Esophagus muscularis mucosa (tissue), 4 donors: ENCODE measurements around the gene CDC42BPA. TPM values are rescaled to one million over a fixed set of nuclear protein-coding genes. Genes with fewer than 3 reads are reported as not detected.

ENCODE experiments used
- DNase-seq: peaks from one replicate; pipeline ENCODE4 v3.0.0-alpha.2; 2017; ENCODE audit errors: extremely low spot score
- H3K27ac ChIP-seq, 4 donors: fragments of 200-600 bp; sonication (generic); replicated peaks in 1 of 4; 1 replicate in 3 of 4; 2 replicates in 1 of 4; pipeline ENCODE4 v1.5.1; 2016 to 2019; ENCODE audit warnings: mild to moderate bottlenecking in 1 of 4
- H3K27me3 ChIP-seq, 4 donors: fragments of 200-600 bp; sonication (generic); one replicate each; pipeline versions ENCODE4 v1.5.1 to v1.6.0; 2016 to 2019
- H3K36me3 ChIP-seq, 4 donors: fragments of 200-600 bp; sonication (generic); one replicate each; pipeline ENCODE4 v1.5.1; 2016 to 2019
- H3K4me1 ChIP-seq, 4 donors: fragments of 200-600 bp; sonication (generic); one replicate each; pipeline ENCODE4 v1.5.1; 2016 to 2019
- H3K4me3 ChIP-seq, 4 donors: fragments of 200-600 bp; sonication (generic); 1 replicate in 2 of 4; 2 replicates in 2 of 4; pipeline ENCODE4 v1.5.1; 2016 to 2019; ENCODE audit warnings: mild to moderate bottlenecking in 4 of 4, moderate library complexity in 1 of 4
- H3K9me3 ChIP-seq, 4 donors: fragments of 200-600 bp; sonication (generic); 1 replicate in 3 of 4; 2 replicates in 1 of 4; pipeline ENCODE4 v1.5.1; 2016 to 2019
- EP300 ChIP-seq: sonication (generic); formaldehyde crosslinking; IDR thresholded peaks from one replicate; pipeline ENCODE4 v1.6.1; 2017; ENCODE audit warnings: antibody characterized with exemption
- POLR2A ChIP-seq: fragments of 450-650 bp; IDR thresholded peaks from one replicate; pipeline ENCODE4 v1.6.1; 2017; ENCODE audit warnings: antibody characterized with exemption, moderate library complexity, mild to moderate bottlenecking, low read depth
- POLR2AphosphoS5 ChIP-seq, 2 donors: sonication (generic); formaldehyde crosslinking; IDR thresholded peaks; one replicate each; pipeline ENCODE4 v1.6.1; 2017; ENCODE audit warnings: antibody characterized with exemption in 2 of 2
- WGBS: methylation state at CpG from one replicate; pipeline ENCODE4 v1.1.5; 2018; 5-methylcytosine and 5-hydroxymethylcytosine counted together
- intact Hi-C: fragments of 100-400 bp; cut with DNase I; formaldehyde crosslinking; loops from one replicate; pipeline ENCODE4 v1.15.1; 2023
- total RNA-seq, 4 donors: library from RNA; depleted of rRNA; stranded (reverse); fragments of >200 nt; gene quantifications; one replicate each; pipeline versions ENCODE4 v1.1.0 to v1.2.1, GENCODE V29; 2016
- TF ChIP-seq, protein P1 (sequence below), 3 experiments: fragments of 200-600 bp in 2 of 3; fragments of 450-650 bp in 1 of 3; sonication (generic) in 2 of 3; IDR thresholded peaks; one replicate each; pipeline ENCODE4 v1.5.1; 2017 to 2019; ENCODE audit warnings: antibody characterized with exemption in 3 of 3, mild to moderate bottlenecking in 2 of 3, moderate library complexity in 1 of 3

CDC42BPA gene
- total RNA-seq, 4 donors from 2014 or later = 59.5 to 72.2 (median 69.7) TPM

DNA sequence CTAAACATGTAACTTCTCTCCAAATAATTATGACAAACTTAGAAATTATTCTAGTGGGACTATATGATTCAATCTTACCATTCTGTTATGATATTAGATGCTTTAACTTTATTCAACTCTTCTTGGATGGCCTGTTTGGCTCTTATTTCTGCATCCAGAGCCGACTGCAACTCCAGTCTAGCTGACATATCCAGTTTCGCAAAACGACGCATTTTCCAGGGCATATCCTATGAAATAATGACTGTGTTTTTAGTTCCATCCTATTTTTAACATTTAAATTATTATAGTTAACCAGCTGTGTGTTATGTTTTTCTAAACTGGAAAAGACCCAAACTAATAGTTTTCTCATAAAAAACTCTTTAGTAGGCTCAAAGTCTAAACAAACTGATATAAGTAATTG is 244.5 kb downstream of the CDC42BPA start:
- H3K4me1 ChIP-seq = no peaks in the 10 kb centered on the region
- TF ChIP-seq POLR2AphosphoS5 (IDR thresholded peaks at IDR 0.05) = no peak
- TF ChIP-seq EP300 = no peak
- TF ChIP-seq POLR2A = no peak
- TF ChIP-seq, protein P1, sequence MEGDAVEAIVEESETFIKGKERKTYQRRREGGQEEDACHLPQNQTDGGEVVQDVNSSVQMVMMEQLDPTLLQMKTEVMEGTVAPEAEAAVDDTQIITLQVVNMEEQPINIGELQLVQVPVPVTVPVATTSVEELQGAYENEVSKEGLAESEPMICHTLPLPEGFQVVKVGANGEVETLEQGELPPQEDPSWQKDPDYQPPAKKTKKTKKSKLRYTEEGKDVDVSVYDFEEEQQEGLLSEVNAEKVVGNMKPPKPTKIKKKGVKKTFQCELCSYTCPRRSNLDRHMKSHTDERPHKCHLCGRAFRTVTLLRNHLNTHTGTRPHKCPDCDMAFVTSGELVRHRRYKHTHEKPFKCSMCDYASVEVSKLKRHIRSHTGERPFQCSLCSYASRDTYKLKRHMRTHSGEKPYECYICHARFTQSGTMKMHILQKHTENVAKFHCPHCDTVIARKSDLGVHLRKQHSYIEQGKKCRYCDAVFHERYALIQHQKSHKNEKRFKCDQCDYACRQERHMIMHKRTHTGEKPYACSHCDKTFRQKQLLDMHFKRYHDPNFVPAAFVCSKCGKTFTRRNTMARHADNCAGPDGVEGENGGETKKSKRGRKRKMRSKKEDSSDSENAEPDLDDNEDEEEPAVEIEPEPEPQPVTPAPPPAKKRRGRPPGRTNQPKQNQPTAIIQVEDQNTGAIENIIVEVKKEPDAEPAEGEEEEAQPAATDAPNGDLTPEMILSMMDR (IDR thresholded peaks at IDR 0.05) = no peak
- peaks cover 0 to 47% (median 7%) of the 10 kb centered on the region in 4 donors for H3K36me3 ChIP-seq
- 55% methylated on average over 4 of the region's 4 CpGs for WGBS
- intact Hi-C loops = no loop called here
- no peak overlapping the region for H3K27ac ChIP-seq
- no peaks in the 10 kb centered on the region for H3K27me3 ChIP-seq
- no peak for DNase-seq
- no peaks in the 10 kb centered on the region for H3K9me3 ChIP-seq
- no peak overlapping the region for H3K4me3 ChIP-seq

DNA sequence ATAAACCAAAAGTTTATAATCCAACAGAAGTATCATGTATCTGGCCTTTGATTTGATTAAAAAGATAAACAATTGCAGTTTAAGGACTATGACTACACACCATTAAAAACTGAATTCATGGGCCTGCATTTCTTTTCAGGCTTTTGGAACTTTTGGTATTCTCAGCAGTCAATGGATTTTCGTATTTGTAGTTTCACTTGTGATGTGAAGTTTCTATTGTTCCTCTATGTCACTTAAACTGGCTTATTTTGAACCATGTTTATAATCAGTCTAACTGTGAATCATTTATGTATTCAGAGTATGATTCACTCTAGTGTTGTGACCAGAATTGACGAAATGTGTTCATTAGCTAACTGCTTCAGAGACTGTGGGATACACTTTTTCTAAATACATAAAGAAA is 245.3 kb downstream of the CDC42BPA start:
- TF ChIP-seq, protein P1 (IDR thresholded peaks at IDR 0.05) = no peak
- no peak for TF ChIP-seq POLR2AphosphoS5 (IDR thresholded peaks at IDR 0.05)
- no peak for TF ChIP-seq POLR2A
- TF ChIP-seq EP300 = no peak
- intact Hi-C loops = no loop called here

DNA sequence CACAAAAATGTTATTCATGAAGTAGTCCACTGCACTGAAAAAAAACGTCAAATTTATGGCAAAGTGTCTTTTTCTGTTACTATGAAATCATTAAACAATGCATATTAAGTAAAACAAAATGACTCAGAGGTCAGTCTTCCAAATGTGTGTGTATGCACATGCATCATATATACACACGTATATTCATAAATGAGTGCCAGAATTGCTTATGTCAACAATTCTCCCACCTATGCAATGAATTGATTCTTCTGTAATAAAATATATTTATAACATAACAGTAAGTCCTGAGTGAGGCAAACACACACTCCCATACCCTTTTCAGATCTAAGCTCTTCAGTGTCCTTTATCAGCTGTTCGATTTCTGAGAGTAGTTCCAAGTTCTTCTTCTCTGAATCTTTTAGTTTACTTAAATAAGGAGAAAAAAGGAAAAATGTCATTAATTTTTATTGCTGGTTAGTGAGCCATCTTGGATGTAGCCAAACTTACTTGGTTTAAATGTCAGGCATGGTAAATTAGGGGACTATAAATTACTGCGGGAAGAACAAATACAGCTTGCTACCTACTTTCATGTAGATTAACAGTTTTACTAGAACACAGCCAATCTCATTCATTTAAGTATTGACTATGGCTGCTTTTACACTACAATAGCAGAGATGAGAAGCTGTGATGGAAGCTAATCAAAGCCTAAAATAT is 246.3 kb downstream of the CDC42BPA start:
- TF ChIP-seq, protein P1 (IDR thresholded peaks at IDR 0.05) = no peak
- TF ChIP-seq POLR2AphosphoS5 (IDR thresholded peaks at IDR 0.05) (no peak), EP300 (no peak), POLR2A (no peak)
- 92% methylated on average over 4 of the region's 4 CpGs for WGBS
- Histone ChIP-seq H3K4me3 (no peak overlapping the region), H3K27me3 (no peaks in the 10 kb centered on the region), H3K9me3 (no peaks in the 10 kb centered on the region), H3K4me1 (peaks cover 0 to 2% (median 2%) of the 10 kb centered on the region in 4 donors), H3K36me3 (peaks cover 0 to 47% (median 7%) of the 10 kb centered on the region in 4 donors), H3K27ac (no peak overlapping the region)
- intact Hi-C loops = no loop called here
- no peak for DNase-seq

More for the DNA sequence above, 245.3 kb downstream of the CDC42BPA start:
- no peak for DNase-seq
- Histone ChIP-seq H3K27ac (no peak overlapping the region), H3K9me3 (no peaks in the 10 kb centered on the region), H3K4me1 (no peaks in the 10 kb centered on the region), H3K4me3 (no peak overlapping the region), H3K36me3 (peaks cover 0 to 47% (median 7%) of the 10 kb centered on the region in 4 donors), H3K27me3 (no peaks in the 10 kb centered on the region)
- 72% methylated on average over 2 of the region's 2 CpGs for WGBS

DNA sequence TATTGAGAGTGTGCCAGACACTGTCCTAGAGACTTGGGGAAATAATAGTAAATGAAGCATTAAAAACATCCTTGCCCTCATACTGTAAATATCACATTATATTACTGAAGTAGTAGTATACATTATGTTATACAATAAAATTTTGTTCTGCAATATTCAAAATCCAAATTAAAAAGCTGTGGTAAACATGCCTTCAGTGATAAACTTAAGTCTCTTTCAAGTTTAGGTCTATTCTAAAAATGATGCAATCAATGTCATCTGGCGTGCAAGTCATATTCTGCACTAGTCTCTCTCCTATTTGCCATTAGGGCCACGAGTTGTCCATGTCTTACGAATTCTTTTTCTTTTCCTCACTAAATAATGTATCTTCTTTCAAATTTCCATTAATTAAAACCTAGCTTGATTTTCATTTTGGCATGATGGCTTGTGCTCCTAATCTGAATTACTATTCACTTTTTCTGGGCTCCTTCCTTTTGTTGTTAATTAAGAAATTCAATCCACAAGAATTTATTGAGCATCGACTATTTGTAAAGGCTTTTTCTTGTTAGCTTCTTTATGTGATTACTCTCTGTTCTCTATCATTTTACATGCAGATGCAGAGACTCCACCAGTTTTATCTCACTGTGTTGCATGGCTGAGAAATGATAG is 247.5 kb downstream of the CDC42BPA start:
- no peaks in the 10 kb centered on the region for H3K9me3 ChIP-seq
- 61% methylated on average over 4 of the region's 4 CpGs for WGBS
- H3K27me3 ChIP-seq = no peaks in the 10 kb centered on the region
- peaks cover 0 to 7% (median 6%) of the 10 kb centered on the region in 4 donors for H3K4me1 ChIP-seq
- no peak for DNase-seq
- H3K36me3 ChIP-seq = peaks cover 0 to 52% (median 11%) of the 10 kb centered on the region in 4 donors
- H3K4me3 ChIP-seq = no peak overlapping the region
- TF ChIP-seq POLR2A (no peak), POLR2AphosphoS5 (IDR thresholded peaks at IDR 0.05) (no peak), EP300 (no peak)
- TF ChIP-seq, protein P1 (IDR thresholded peaks at IDR 0.05) = no peak
- no peak overlapping the region for H3K27ac ChIP-seq
- intact Hi-C loops = no loop called here
